ENCODE measurements around the gene REEP2. TPM values are rescaled to one million over a fixed set of nuclear protein-coding genes. Genes with fewer than 3 reads are reported as not detected.
A peak's percentile ranks its signal among the peaks of the same experiment; 100 is the strongest.

The REEP2 gene
- total and polyA plus RNA-seq, 8 donors, result 0.41 to 22.6 (median 2.3) TPM

DNA sequence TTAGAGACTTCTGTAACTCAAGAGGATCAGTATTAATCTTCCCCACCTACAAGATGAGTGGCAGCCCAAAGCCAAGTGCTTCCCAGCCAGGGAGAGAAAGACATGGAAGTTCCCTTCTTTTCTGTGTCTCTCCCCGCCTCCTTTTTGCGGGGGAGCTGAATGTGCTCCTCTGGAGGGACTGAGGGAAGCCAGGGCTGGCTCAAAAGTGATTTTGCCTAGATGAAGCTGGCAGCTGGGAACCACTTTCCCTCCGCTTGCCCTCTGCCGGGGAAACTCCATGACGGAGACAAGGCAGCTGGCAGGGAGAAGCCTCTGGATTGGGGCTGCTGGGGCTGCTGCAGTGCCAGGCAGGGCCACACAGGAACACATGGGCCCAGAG, 50.8 kb downstream of the REEP2 start:
- Histone ChIP-seq H3K4me1 (peaks cover 9 to 24% (median 18%) of the 10 kb centered on the region in 3 donors), H3K27me3 (no peaks in the 10 kb centered on the region), H3K9me3 (no peaks in the 10 kb centered on the region), H3K27ac (no peak overlapping the region), H3K4me3 (no peak overlapping the region), H3K36me3 (no peaks in the 10 kb centered on the region)
- intact Hi-C loops (cut with DNase I), result no loop called here
- TF ChIP-seq, protein P1, sequence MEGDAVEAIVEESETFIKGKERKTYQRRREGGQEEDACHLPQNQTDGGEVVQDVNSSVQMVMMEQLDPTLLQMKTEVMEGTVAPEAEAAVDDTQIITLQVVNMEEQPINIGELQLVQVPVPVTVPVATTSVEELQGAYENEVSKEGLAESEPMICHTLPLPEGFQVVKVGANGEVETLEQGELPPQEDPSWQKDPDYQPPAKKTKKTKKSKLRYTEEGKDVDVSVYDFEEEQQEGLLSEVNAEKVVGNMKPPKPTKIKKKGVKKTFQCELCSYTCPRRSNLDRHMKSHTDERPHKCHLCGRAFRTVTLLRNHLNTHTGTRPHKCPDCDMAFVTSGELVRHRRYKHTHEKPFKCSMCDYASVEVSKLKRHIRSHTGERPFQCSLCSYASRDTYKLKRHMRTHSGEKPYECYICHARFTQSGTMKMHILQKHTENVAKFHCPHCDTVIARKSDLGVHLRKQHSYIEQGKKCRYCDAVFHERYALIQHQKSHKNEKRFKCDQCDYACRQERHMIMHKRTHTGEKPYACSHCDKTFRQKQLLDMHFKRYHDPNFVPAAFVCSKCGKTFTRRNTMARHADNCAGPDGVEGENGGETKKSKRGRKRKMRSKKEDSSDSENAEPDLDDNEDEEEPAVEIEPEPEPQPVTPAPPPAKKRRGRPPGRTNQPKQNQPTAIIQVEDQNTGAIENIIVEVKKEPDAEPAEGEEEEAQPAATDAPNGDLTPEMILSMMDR (IDR thresholded peaks at IDR 0.05), result no peak
- no peak for ATAC-seq
- no peak for FAIRE-seq
- peak in 2 of 6 donors; percentile 27 to 32 for DNase-seq
- 30 to 44% methylated on average over 5 of the region's 5 CpGs for WGBS, 2 donors

DNA sequence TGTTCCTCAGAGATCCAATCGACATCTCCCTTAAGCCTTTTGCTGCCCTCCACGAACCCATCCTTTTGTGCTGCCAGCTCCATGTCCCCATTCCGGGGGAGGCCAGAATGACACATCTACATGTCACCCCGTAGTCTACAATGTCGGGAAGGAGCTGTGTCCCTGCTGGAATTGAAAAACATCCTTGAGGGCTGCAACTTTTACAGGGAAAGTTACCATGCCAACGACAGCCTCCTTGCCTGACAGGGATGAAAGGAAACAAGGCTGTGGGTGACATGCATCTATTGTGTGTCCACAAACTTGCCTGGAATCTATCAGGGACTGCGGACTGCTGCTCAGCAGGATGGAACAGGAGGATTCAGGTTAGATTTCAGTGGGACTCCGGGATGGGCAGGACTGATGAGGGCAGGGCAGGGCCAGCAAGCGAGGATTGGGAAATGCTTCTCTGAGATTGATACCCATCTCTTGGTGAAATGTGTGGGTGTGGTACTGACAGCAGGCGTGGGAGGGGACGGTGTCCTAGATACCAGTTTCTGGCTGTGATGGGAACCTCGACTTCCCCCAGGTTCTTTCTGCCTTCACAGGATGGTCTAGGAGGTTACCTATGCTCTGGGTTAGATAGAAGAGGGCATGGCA, 51.9 kb downstream of the REEP2 start:
- H3K9me3 ChIP-seq, result no peaks in the 10 kb centered on the region
- no peak for DNase-seq
- peaks cover 9 to 24% (median 18%) of the 10 kb centered on the region in 3 donors for H3K4me1 ChIP-seq
- TF ChIP-seq, protein P1 (IDR thresholded peaks at IDR 0.05), result no peak
- no peak for ATAC-seq
- no peaks in the 10 kb centered on the region for H3K36me3 ChIP-seq
- no peak overlapping the region for H3K27ac ChIP-seq
- intact Hi-C loops (cut with DNase I), result no loop called here
- WGBS, 2 donors, result 89 to 92% methylated on average over 12 of the region's 12 CpGs
- no peaks in the 10 kb centered on the region for H3K27me3 ChIP-seq
- no peak for FAIRE-seq
- H3K4me3 ChIP-seq, result no peak overlapping the region

DNA sequence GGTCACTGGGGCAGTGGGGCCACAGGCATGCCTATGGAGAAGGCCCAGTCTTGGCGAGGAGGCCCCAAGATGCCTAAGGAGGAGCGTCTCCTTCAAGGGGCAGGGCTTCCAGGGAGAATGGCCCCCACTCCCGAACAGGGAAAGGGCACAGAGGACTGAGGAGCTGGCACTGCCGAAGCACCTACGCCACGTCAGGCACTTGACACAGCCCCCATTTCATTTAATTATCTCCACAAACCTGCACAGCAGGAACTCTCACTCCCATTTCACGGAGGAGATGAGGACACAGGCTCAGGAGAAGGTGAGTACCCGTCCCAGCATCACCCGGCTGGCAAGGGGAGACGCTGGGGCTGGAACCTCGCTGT, 52.4 kb downstream of the REEP2 start:
- intact Hi-C loops (cut with DNase I), result no loop called here
- no peaks in the 10 kb centered on the region for H3K27me3 ChIP-seq
- peak overlapping the region in 2 of 4 donors; percentile 52 to 57 for H3K4me3 ChIP-seq
- TF ChIP-seq, protein P1 (IDR thresholded peaks at IDR 0.05), result no peak
- no peaks in the 10 kb centered on the region for H3K36me3 ChIP-seq
- FAIRE-seq, result no peak
- peaks cover 9 to 24% (median 18%) of the 10 kb centered on the region in 3 donors for H3K4me1 ChIP-seq
- WGBS, 2 donors, result 59 to 69% methylated on average over 9 to 11 of the region's 11 CpGs
- ATAC-seq, result no peak
- H3K9me3 ChIP-seq, result no peaks in the 10 kb centered on the region
- peak in 1 of 6 donors; percentile 40 for DNase-seq
- no peak overlapping the region for H3K27ac ChIP-seq

DNA sequence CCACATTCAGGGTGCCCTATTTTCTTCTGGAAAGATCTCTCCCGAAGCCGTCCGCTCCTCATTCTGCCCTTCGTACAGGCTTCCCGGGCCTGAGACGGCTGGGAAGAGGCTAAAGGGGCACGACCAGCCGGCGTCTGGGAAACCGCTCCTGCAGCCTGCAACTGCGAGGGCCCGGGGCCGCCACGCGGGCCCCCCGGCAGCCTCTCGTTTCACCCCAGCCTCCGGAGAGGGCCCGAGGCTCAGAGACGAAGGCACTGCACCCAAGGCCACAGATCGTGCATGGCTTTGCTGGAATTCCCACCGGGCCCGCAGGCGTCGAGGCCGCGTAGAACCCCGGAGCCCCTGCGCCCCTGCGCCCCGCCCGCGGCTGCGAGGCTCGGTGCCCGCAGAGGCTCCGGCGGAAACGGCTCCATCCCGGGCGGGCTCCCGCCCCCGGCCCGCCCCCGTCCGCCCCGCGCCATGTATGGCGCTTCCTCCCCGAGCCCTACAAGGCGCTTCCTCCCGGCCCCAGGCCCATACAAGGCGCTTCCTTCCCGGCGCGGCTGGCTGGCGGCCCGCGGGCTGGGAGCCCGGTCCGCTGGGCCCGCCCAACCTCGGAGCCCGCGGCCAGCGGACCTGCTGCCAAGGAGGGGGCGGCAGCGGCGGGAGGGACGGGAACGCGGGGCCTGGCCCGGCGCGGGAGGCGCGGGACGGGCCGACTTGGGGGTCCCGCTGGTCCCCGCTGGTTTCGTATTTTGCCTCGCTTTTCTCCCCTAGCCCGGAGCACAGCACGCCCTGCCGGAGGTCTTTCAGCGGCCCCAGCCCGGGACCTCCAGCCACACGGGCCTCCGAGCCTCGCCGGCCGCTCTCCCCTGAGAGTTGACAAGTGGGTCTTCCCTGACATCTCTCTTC, 53.1 kb downstream of the REEP2 start:
- ATAC-seq (peak; percentile 95 to 97 (median 96)), FAIRE-seq (no peak), DNase-seq (peak; percentile 90 to 97 (median 94))
- WGBS, 2 donors, result 6 to 8% methylated on average over 67 to 93 of the region's 93 CpGs
- TF ChIP-seq, protein P1 (IDR thresholded peaks at IDR 0.05), result no peak
- H3K4me3 ChIP-seq, result peak overlapping the region; percentile 21 to 57 (median 39)
- peaks cover 9 to 24% (median 18%) of the 10 kb centered on the region in 3 donors for H3K4me1 ChIP-seq
- H3K27me3 ChIP-seq, result no peaks in the 10 kb centered on the region
- intact Hi-C loops (cut with DNase I), result no loop called here
- no peak overlapping the region for H3K27ac ChIP-seq
- no peaks in the 10 kb centered on the region for H3K36me3 ChIP-seq
- no peaks in the 10 kb centered on the region for H3K9me3 ChIP-seq
